Loucy (cell line): Measurements from ENCODE around the gene ROR1.
"Not testable (repeated sequence)": the region's sequence is repeated elsewhere in the genome, so short reads cannot be mapped to it uniquely, and the experiment has no call there.

ENCODE experiments used
- H2AFZ ChIP-seq: fragments of 200-600 bp; sonication (generic); 2 replicates; pipeline ENCODE4 v1.6.0; 2016; ENCODE audit warnings: antibody characterized with exemption, mild to moderate bottlenecking, low read length, moderate library complexity
- H3F3A ChIP-seq: fragments of 200-600 bp; 2 replicates; pipeline ENCODE4 v1.6.0; 2016; ENCODE audit warnings: antibody characterized with exemption, low read depth, mild to moderate bottlenecking
- H3K27me3 ChIP-seq: fragments of 200-600 bp; sonication (generic); 2 replicates; pipeline ENCODE4 v1.6.1; 2014; ENCODE audit warnings: low read length, mild to moderate bottlenecking; ENCODE audit not compliant: insufficient read depth, poor library complexity, severe bottlenecking
- H3K36me3 ChIP-seq: fragments of 200-600 bp; sonication (generic); 2 replicates; pipeline ENCODE4 v1.6.1; 2016; ENCODE audit warnings: low read length; ENCODE audit not compliant: insufficient read depth
- H3K4me1 ChIP-seq: fragments of 200-600 bp; sonication (generic); 2 replicates; pipeline ENCODE4 v1.5.1; 2014; ENCODE audit warnings: low read length, mild to moderate bottlenecking; ENCODE audit not compliant: insufficient read depth, poor library complexity, severe bottlenecking
- H3K4me2 ChIP-seq: fragments of 200-600 bp; sonication (generic); 2 replicates; pipeline ENCODE4 v1.6.0; 2014; ENCODE audit warnings: antibody characterized with exemption, low read length, low read depth, mild to moderate bottlenecking; ENCODE audit not compliant: poor library complexity, severe bottlenecking
- H3K4me3 ChIP-seq: fragments of 200-600 bp; sonication (generic); 2 replicates; pipeline ENCODE4 v1.5.1; 2014; ENCODE audit warnings: low read length, mild to moderate bottlenecking, mixed read lengths; ENCODE audit not compliant: poor library complexity, severe bottlenecking
- H3K79me2 ChIP-seq: fragments of 200-600 bp; sonication (generic); 2 replicates; pipeline ENCODE4 v1.6.1; 2014; ENCODE audit warnings: low read length; ENCODE audit not compliant: insufficient read depth
- H3K9ac ChIP-seq: fragments of 200-600 bp; sonication (generic); 2 replicates; pipeline ENCODE4 v1.6.0; 2014; ENCODE audit warnings: mild to moderate bottlenecking, low read depth, low read length, moderate library complexity; ENCODE audit not compliant: poor library complexity, severe bottlenecking
- H3K9me2 ChIP-seq: fragments of 200-600 bp; sonication (generic); replicated peaks from 2 replicates; pipeline ENCODE4 v1.6.1; 2016; ENCODE audit warnings: low read depth, low read length, mixed read lengths
- H3K9me3 ChIP-seq: fragments of 200-600 bp; sonication (generic); 2 replicates; pipeline ENCODE4 v1.6.1; 2014; ENCODE audit warnings: mild to moderate bottlenecking, antibody characterized with exemption, low read length, low read depth; ENCODE audit not compliant: insufficient read depth
- H4K20me1 ChIP-seq: fragments of 200-600 bp; sonication (generic); 2 replicates; pipeline ENCODE4 v1.6.0; 2014; ENCODE audit warnings: antibody characterized with exemption, low read length, mild to moderate bottlenecking; ENCODE audit not compliant: insufficient read depth, poor library complexity, severe bottlenecking
- CTCF ChIP-seq: fragments of 200-600 bp; sonication (generic); conservative IDR thresholded peaks from 2 replicates; pipeline ENCODE4 v1.5.1; 2014; ENCODE audit warnings: mild to moderate bottlenecking, antibody characterized with exemption, low read length
- EZH2phosphoT487 ChIP-seq: fragments of 200-600 bp; IDR thresholded peaks from 2 replicates; pipeline ENCODE4 v1.6.1; 2018; ENCODE audit warnings: antibody characterized with exemption, mild to moderate bottlenecking, moderate library complexity, borderline replicate concordance

ROR1 gene

GRCh38 chr1:63825111-63825510, 51.3 kb downstream of the ROR1 start:
- TF ChIP-seq CTCF (no peak), EZH2phosphoT487 (no peak)

GRCh38 chr1:63826246-63826861, 52.5 kb downstream of the ROR1 start:
- not testable (repeated sequence) for H3K79me2 ChIP-seq

More at GRCh38 chr1:63825111-63825510, 51.3 kb downstream of the ROR1 start:
- H2AFZ ChIP-seq: no peak overlapping the region
- no peak overlapping the region for H3K9ac ChIP-seq
- no peaks in the 10 kb centered on the region for H3K79me2 ChIP-seq
- no peak overlapping the region for H3K4me3 ChIP-seq
- no peaks in the 10 kb centered on the region for H3K9me3 ChIP-seq
- H3K9me2 ChIP-seq: no peaks in the 10 kb centered on the region
- H3K4me2 ChIP-seq: no peak overlapping the region
- H3K4me1 ChIP-seq: peaks cover 3% of the 10 kb centered on the region
- no peaks in the 10 kb centered on the region for H4K20me1 ChIP-seq
- H3K36me3 ChIP-seq: no peaks in the 10 kb centered on the region
- no peaks in the 10 kb centered on the region for H3K27me3 ChIP-seq
- no peaks in the 10 kb centered on the region for H3F3A ChIP-seq

GRCh38 chr1:63827411-63828321, 53.8 kb downstream of the ROR1 start:
- no peak overlapping the region for H3K9ac ChIP-seq
- no peak for TF ChIP-seq CTCF
- no peak overlapping the region for H3K4me3 ChIP-seq
- no peaks in the 10 kb centered on the region for H4K20me1 ChIP-seq
- H3K4me1 ChIP-seq: peaks cover 3% of the 10 kb centered on the region
- H3K4me2 ChIP-seq: no peak overlapping the region
- no peak overlapping the region for H2AFZ ChIP-seq
- H3K79me2 ChIP-seq: no peaks in the 10 kb centered on the region
- no peaks in the 10 kb centered on the region for H3K9me3 ChIP-seq
- H3K9me2 ChIP-seq: no peaks in the 10 kb centered on the region
- no peaks in the 10 kb centered on the region for H3K36me3 ChIP-seq
- no peaks in the 10 kb centered on the region for H3F3A ChIP-seq
- H3K27me3 ChIP-seq: no peaks in the 10 kb centered on the region

More at GRCh38 chr1:63826246-63826861, 52.5 kb downstream of the ROR1 start:
- not testable (repeated sequence) for H4K20me1 ChIP-seq, H3K36me3 ChIP-seq, H2AFZ ChIP-seq, H3K9ac ChIP-seq, H3K4me2 ChIP-seq, H3K4me3 ChIP-seq, H3K4me1 ChIP-seq, H3K9me3 ChIP-seq, H3K9me2 ChIP-seq, H3F3A ChIP-seq, H3K27me3 ChIP-seq
